ENCODE data around the gene ATAD2B.

ATAD2B gene

DNA sequence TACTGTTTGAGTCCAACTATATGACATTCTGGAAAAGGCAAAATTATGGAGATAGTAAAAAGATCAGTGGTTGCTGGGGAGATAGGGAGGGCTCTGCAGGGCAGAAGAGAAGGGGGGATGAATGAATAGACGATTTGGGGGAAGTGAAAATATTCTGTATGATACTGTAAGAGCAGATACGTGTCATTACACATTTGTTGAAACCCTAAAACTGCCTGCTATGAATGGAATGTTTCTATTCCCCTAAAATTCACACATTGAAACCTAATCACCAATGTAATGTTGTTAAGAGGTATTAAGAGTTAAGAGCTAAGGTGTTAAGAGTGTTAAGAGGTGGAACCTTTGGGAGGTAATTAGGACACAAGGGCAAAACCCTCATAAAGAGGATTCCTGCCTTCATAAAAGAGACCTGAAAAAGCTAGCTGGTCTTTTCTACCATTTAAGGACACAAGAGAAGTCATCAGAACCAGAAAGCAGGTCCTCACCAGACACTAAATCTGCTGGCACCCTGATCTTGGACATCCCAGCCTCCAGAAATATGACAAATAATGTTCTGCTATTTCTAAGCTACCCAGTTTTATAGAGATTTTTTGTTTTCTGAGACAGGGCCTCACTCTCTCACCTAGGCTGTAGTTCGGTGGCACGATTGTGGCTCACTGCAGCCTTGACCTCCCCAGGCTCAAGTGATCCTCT lies 76.2 kb downstream of the ATAD2B start:
- ATAC-seq: no peak
- no peak for TF ChIP-seq ZFP30 (CRISPR knock-in tag; IDR thresholded peaks at IDR 0.05)
- no peak for TF ChIP-seq SNAI2 (CRISPR knock-in tag; IDR thresholded peaks at IDR 0.05)
- no peak for TF ChIP-seq TOX (CRISPR knock-in tag; IDR thresholded peaks at IDR 0.05; ENCODE audit: borderline replicate concordance)
- no peak for TF ChIP-seq ISL1 (CRISPR knock-in tag; IDR thresholded peaks at IDR 0.05)
- no peak for TF ChIP-seq BACH2 (CRISPR knock-in tag; IDR thresholded peaks at IDR 0.05; ENCODE audit: borderline replicate concordance)
- TF ChIP-seq ZNF8 (CRISPR knock-in tag; IDR thresholded peaks at IDR 0.05): no peak
- TF ChIP-seq ZC3H10 (CRISPR knock-in tag; IDR thresholded peaks at IDR 0.05): no peak

DNA sequence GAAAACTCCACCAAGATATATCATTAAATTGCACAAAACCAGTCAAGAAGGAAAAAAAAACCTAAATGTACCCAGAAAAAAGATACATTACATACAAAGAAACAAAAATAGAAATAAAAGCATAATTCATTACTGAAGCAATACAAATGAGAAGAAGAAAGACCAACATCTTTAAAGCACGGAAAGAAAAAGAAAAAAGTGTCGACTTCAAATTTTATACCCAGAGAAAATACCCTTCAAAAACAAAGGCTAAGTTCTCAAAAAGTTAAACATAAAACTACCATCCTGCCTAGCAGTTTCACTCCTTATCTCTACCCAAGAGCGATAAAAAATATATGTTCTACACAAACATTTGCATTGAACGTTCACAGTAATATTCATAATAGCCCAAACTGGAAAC lies 82.0 kb downstream of the ATAD2B start:
- no peak for TF ChIP-seq ARNTL (CRISPR knock-in tag; IDR thresholded peaks at IDR 0.05; ENCODE audit: borderline replicate concordance, low read depth)
- TF ChIP-seq, protein P1, sequence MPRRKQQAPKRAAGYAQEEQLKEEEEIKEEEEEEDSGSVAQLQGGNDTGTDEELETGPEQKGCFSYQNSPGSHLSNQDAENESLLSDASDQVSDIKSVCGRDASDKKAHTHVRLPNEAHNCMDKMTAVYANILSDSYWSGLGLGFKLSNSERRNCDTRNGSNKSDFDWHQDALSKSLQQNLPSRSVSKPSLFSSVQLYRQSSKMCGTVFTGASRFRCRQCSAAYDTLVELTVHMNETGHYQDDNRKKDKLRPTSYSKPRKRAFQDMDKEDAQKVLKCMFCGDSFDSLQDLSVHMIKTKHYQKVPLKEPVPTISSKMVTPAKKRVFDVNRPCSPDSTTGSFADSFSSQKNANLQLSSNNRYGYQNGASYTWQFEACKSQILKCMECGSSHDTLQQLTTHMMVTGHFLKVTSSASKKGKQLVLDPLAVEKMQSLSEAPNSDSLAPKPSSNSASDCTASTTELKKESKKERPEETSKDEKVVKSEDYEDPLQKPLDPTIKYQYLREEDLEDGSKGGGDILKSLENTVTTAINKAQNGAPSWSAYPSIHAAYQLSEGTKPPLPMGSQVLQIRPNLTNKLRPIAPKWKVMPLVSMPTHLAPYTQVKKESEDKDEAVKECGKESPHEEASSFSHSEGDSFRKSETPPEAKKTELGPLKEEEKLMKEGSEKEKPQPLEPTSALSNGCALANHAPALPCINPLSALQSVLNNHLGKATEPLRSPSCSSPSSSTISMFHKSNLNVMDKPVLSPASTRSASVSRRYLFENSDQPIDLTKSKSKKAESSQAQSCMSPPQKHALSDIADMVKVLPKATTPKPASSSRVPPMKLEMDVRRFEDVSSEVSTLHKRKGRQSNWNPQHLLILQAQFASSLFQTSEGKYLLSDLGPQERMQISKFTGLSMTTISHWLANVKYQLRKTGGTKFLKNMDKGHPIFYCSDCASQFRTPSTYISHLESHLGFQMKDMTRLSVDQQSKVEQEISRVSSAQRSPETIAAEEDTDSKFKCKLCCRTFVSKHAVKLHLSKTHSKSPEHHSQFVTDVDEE (CRISPR knock-in tag; IDR thresholded peaks at IDR 0.05): no peak
- TF ChIP-seq, protein P2, sequence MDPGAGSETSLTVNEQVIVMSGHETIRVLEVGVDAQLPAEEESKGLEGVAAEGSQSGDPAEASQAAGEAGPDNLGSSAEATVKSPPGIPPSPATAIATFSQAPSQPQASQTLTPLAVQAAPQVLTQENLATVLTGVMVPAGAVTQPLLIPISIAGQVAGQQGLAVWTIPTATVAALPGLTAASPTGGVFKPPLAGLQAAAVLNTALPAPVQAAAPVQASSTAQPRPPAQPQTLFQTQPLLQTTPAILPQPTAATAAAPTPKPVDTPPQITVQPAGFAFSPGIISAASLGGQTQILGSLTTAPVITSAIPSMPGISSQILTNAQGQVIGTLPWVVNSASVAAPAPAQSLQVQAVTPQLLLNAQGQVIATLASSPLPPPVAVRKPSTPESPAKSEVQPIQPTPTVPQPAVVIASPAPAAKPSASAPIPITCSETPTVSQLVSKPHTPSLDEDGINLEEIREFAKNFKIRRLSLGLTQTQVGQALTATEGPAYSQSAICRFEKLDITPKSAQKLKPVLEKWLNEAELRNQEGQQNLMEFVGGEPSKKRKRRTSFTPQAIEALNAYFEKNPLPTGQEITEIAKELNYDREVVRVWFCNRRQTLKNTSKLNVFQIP (CRISPR knock-in tag; IDR thresholded peaks at IDR 0.05; ENCODE audit: borderline replicate concordance, low read depth): no peak
- no peak for TF ChIP-seq TCF4 (CRISPR knock-in tag; IDR thresholded peaks at IDR 0.05; ENCODE audit: borderline replicate concordance)
- no peak for TF ChIP-seq ESRRG (CRISPR knock-in tag; IDR thresholded peaks at IDR 0.05)
- TF ChIP-seq PPARA (CRISPR knock-in tag; IDR thresholded peaks at IDR 0.05; ENCODE audit: borderline replicate concordance): no peak
- no peak for TF ChIP-seq CSDC2 (CRISPR knock-in tag; IDR thresholded peaks at IDR 0.05)
- ATAC-seq: no peak

DNA sequence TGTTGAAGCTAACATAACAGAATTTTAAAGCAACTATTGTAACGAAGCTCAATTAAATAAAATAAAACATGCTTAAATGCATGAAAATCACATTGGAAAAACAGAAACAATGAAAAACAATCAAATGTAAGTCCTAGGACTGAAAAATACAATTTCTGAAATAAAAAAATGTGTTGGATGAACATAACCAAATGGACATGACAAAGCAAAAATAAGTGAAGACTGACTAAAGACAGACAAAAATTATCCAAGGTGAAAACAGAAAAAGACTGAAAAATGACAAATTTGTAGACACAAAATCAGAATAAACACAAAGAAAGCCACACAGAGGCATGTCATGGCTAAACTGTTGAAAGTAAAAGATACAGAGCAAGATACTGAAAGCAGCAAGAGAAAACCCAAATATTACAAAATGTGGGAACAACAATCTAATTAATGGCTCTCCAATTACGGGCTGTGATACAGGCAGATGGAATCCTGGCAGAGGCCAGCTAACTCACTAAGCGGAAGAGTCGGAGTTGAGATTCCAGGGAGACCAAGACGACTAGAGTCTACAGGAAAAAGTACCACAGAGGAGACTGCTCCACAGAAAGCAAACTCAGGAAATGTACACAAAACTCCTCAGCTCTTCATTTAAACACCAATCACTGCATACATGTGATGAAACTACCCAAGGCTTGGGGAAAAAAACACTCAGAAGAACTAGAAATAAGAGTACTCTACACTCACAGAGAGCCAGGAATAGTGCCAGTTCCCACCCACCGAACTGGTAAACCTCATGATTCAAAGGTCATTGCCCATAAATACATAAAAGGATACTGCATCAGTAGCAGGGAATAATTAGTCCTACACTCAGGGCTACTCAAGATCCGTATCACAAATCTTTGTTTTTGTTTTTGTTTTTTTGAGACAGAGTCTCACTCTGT lies 83.6 kb downstream of the ATAD2B start:
- no peak for TF ChIP-seq ZFP30 (CRISPR knock-in tag; IDR thresholded peaks at IDR 0.05)
- TF ChIP-seq, protein P1 (CRISPR knock-in tag; IDR thresholded peaks at IDR 0.05): no peak
- TF ChIP-seq ISL1 (CRISPR knock-in tag; IDR thresholded peaks at IDR 0.05): peak; percentile 26; the same call in 1 of the 2 replicates
- no peak for TF ChIP-seq ZNF565 (CRISPR knock-in tag; conservative IDR thresholded peaks at IDR 0.05; ENCODE audit: low read depth)
- peak; percentile 73 for ATAC-seq

DNA sequence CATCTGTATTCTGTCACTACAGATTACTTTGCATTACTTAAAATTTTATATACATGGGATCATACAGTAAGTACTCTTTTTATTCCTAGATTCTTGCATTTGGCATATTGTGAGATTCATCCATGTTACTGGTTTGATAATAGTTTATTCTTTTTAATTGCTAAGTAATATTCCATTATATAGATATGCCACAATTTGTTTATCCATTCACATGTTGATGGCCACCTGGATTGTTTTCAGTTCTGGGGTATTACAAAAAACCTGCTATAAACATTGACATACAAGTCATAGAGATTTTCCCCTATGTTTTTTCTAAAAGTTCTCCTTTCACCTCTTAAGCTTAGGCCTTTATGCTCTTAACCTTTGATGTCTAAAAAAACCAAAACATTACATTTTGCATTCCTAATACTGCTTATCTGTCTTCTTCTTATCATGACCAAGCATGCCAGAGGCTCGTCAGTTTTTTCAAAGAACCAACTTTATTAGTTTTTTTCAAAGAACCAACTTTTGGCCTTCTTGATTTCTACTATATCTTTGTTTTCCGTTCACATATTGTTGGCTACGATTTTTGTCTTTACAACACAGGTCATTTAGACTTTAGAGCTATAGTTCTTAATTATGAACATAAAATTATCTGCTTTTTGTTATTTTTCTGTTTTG lies 86.9 kb downstream of the ATAD2B start:
- no peak for ATAC-seq
- TF ChIP-seq ZNF8 (CRISPR knock-in tag; IDR thresholded peaks at IDR 0.05): peak; percentile 88
- TF ChIP-seq ZC3H10 (CRISPR knock-in tag; IDR thresholded peaks at IDR 0.05): no peak

DNA sequence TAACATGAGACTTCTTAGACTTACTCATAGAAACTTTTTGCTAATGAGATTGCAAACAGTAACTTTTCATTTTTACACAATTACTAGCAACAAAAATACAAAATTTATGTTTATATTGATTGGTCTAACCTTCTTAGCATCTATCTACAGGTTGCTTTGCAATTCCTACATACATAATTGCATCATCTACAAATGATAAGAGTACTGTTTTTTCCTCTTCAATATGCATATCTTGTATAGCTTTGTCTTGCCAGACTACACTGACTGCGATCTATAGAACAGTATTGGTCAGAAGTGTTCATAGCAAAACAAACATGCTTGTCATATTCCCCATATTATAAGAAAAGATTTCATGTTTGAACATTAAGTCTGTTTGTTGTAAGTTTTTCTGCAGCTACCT lies 87.9 kb downstream of the ATAD2B start:
- no peak for ATAC-seq
- TF ChIP-seq ZFP30 (CRISPR knock-in tag; IDR thresholded peaks at IDR 0.05) (no peak), PPARA (CRISPR knock-in tag; IDR thresholded peaks at IDR 0.05; ENCODE audit: borderline replicate concordance) (no peak), ZNF8 (CRISPR knock-in tag; IDR thresholded peaks at IDR 0.05) (no peak), BACH2 (CRISPR knock-in tag; IDR thresholded peaks at IDR 0.05; ENCODE audit: borderline replicate concordance) (no peak), SNAI2 (CRISPR knock-in tag; IDR thresholded peaks at IDR 0.05) (no peak), ZNF565 (CRISPR knock-in tag; conservative IDR thresholded peaks at IDR 0.05; ENCODE audit: low read depth) (no peak), ZFP3 (CRISPR knock-in tag; IDR thresholded peaks at IDR 0.05) (no peak), ZC3H10 (CRISPR knock-in tag; IDR thresholded peaks at IDR 0.05) (no peak), TCF4 (CRISPR knock-in tag; IDR thresholded peaks at IDR 0.05; ENCODE audit: borderline replicate concordance) (no peak)
- TF ChIP-seq, protein P3, sequence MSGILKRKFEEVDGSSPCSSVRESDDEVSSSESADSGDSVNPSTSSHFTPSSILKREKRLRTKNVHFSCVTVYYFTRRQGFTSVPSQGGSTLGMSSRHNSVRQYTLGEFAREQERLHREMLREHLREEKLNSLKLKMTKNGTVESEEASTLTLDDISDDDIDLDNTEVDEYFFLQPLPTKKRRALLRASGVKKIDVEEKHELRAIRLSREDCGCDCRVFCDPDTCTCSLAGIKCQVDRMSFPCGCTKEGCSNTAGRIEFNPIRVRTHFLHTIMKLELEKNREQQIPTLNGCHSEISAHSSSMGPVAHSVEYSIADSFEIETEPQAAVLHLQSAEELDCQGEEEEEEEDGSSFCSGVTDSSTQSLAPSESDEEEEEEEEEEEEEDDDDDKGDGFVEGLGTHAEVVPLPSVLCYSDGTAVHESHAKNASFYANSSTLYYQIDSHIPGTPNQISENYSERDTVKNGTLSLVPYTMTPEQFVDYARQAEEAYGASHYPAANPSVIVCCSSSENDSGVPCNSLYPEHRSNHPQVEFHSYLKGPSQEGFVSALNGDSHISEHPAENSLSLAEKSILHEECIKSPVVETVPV (CRISPR knock-in tag; IDR thresholded peaks at IDR 0.05): no peak
- TF ChIP-seq, protein P2 (CRISPR knock-in tag; IDR thresholded peaks at IDR 0.05; ENCODE audit: borderline replicate concordance, low read depth): no peak
- TF ChIP-seq, protein P4, sequence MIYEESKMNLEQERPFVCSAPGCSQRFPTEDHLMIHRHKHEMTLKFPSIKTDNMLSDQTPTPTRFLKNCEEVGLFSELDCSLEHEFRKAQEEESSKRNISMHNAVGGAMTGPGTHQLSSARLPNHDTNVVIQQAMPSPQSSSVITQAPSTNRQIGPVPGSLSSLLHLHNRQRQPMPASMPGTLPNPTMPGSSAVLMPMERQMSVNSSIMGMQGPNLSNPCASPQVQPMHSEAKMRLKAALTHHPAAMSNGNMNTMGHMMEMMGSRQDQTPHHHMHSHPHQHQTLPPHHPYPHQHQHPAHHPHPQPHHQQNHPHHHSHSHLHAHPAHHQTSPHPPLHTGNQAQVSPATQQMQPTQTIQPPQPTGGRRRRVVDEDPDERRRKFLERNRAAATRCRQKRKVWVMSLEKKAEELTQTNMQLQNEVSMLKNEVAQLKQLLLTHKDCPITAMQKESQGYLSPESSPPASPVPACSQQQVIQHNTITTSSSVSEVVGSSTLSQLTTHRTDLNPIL (CRISPR knock-in tag; IDR thresholded peaks at IDR 0.05; ENCODE audit: low read depth): no peak
